PFSK-1 (cell line): ENCODE results near the gene PHETA2.

Experiments used
- FOXP2 ChIP-seq: optimal IDR thresholded peaks from 2 replicates; pipeline ENCODE3; 2011; ENCODE audit warnings: borderline replicate concordance, control low read depth, inconsistent platforms; ENCODE audit not compliant: insufficient read depth; ENCODE audit errors: extremely low read length, extremely low read depth
- POLR2AphosphoS5 ChIP-seq: IDR thresholded peaks from 2 replicates; pipeline ENCODE4 v1.6.1; 2012; ENCODE audit warnings: low read depth, mild to moderate bottlenecking, control low read depth, low read length, moderate library complexity
- SIN3A ChIP-seq: IDR thresholded peaks from 2 replicates; pipeline ENCODE4 v1.6.1; 2012; ENCODE audit warnings: mild to moderate bottlenecking, low read length, moderate library complexity, borderline replicate concordance; ENCODE audit not compliant: insufficient read depth
- TAF1 ChIP-seq: IDR thresholded peaks from 2 replicates; pipeline ENCODE4 v1.6.1; 2012; ENCODE audit warnings: low read length, control low read depth, borderline replicate concordance; ENCODE audit not compliant: insufficient read depth
- TF ChIP-seq, protein P1 (sequence below), 2 experiments: IDR thresholded peaks; 2 replicates each; pipeline versions ENCODE4 v1.6.1 to v1.8.0; 2011 to 2012; ENCODE audit warnings: low read depth in 2 of 2, low read length in 2 of 2, control low read depth in 1 of 2, inconsistent platforms in 1 of 2, mild to moderate bottlenecking in 1 of 2, moderate library complexity in 1 of 2; ENCODE audit not compliant: insufficient read depth in 1 of 2

Gene PHETA2

DNA sequence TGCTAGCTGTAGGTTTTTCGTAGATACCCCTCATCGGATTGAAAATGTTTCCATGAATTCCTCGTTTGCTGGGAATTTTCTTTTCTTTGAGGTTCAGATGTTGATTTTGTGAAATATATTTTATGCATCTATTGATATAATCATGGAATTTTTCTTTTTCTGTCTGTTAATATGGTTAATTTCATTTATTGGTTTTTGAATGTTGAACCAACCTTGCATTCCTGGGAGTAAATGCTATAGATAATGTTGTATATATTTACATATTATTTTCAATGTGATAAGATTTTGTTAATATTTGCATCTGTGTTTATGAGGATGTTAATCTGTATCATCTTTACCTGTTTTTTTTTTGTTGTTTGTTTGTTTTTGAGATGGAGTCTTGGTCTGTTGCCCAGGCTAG, 27.2 kb downstream of the PHETA2 start:
- TF ChIP-seq POLR2AphosphoS5, result no peak
- no peak for TF ChIP-seq SIN3A
- TF ChIP-seq FOXP2, result no peak
- no peak for TF ChIP-seq TAF1
- TF ChIP-seq, protein P1, sequence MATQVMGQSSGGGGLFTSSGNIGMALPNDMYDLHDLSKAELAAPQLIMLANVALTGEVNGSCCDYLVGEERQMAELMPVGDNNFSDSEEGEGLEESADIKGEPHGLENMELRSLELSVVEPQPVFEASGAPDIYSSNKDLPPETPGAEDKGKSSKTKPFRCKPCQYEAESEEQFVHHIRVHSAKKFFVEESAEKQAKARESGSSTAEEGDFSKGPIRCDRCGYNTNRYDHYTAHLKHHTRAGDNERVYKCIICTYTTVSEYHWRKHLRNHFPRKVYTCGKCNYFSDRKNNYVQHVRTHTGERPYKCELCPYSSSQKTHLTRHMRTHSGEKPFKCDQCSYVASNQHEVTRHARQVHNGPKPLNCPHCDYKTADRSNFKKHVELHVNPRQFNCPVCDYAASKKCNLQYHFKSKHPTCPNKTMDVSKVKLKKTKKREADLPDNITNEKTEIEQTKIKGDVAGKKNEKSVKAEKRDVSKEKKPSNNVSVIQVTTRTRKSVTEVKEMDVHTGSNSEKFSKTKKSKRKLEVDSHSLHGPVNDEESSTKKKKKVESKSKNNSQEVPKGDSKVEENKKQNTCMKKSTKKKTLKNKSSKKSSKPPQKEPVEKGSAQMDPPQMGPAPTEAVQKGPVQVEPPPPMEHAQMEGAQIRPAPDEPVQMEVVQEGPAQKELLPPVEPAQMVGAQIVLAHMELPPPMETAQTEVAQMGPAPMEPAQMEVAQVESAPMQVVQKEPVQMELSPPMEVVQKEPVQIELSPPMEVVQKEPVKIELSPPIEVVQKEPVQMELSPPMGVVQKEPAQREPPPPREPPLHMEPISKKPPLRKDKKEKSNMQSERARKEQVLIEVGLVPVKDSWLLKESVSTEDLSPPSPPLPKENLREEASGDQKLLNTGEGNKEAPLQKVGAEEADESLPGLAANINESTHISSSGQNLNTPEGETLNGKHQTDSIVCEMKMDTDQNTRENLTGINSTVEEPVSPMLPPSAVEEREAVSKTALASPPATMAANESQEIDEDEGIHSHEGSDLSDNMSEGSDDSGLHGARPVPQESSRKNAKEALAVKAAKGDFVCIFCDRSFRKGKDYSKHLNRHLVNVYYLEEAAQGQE (IDR thresholded peaks at IDR 0.05; ENCODE audit: insufficient read depth in 1 of 2, low read depth in 2 of 2, low read length in 2 of 2), result no peak

DNA sequence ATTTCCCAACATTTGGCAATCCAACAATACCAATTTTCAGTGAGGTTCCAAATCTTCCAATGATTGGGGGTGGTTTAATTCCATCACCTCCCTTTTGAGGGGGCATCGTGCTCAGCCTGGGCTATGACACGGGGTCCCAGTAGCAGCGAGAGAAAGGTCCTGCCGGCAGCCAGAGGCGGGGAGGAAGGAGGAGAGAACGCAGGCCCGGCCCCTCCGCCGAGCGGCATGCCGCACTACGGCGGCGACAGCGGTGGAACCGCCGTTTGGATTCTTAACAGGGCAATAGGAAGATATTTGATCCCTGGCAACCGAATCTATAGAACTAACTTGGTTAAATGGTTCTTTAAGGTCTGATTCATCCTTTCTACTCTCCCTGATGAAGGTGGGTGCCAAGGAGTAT, 34.8 kb downstream of the PHETA2 start:
- TF ChIP-seq TAF1, result no peak
- TF ChIP-seq FOXP2, result no peak
- TF ChIP-seq SIN3A, result no peak
- TF ChIP-seq, protein P1 (IDR thresholded peaks at IDR 0.05; ENCODE audit: insufficient read depth in 1 of 2, low read depth in 2 of 2, low read length in 2 of 2), result no peak
- no peak for TF ChIP-seq POLR2AphosphoS5

DNA sequence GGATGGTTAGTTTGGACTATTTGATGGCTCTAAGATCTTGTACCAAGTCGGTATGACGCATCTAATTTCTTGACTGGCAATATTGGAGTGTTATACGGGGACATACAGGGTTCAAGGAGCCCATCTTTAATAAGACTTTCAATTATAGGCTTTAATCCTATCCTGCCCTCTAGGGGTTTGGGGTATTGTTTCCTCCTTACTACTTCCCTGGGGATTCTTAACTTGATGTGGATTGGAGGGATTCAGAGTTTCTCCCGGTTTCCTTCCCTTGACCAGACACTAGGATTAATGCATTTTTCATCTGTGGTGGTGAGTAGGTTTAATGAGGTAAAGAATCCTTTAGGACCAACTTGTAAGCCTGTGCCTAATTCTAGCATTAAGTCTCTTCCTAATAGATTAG, 37.8 kb downstream of the PHETA2 start:
- TF ChIP-seq FOXP2, result no peak
- TF ChIP-seq SIN3A, result no peak
- TF ChIP-seq, protein P1 (IDR thresholded peaks at IDR 0.05; ENCODE audit: insufficient read depth in 1 of 2, low read depth in 2 of 2, low read length in 2 of 2), result no peak
- TF ChIP-seq POLR2AphosphoS5, result no peak
- TF ChIP-seq TAF1, result no peak

DNA sequence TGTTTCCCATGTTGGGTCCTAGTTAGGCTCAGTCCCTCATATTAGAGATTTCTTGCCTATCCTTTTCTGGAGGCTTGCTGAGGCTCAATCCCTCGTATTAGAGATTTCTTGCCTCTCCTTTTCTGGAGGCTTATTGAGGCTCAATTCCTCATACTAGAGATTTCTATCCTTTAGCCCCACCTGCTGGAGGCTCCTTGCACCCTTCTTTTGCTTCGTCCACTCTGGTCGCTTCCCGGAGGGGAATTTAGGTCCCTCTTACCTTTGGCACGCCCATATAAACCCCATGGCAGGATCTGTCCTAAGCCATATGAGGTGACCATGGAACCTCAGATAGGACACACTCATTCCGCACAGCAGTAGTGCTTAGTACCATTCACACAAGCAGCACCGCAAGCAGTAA, 40.7 kb downstream of the PHETA2 start:
- TF ChIP-seq SIN3A (no peak), TAF1 (no peak), FOXP2 (no peak), POLR2AphosphoS5 (no peak)
- TF ChIP-seq, protein P1 (IDR thresholded peaks at IDR 0.05; ENCODE audit: insufficient read depth in 1 of 2, low read depth in 2 of 2, low read length in 2 of 2), result no peak

DNA sequence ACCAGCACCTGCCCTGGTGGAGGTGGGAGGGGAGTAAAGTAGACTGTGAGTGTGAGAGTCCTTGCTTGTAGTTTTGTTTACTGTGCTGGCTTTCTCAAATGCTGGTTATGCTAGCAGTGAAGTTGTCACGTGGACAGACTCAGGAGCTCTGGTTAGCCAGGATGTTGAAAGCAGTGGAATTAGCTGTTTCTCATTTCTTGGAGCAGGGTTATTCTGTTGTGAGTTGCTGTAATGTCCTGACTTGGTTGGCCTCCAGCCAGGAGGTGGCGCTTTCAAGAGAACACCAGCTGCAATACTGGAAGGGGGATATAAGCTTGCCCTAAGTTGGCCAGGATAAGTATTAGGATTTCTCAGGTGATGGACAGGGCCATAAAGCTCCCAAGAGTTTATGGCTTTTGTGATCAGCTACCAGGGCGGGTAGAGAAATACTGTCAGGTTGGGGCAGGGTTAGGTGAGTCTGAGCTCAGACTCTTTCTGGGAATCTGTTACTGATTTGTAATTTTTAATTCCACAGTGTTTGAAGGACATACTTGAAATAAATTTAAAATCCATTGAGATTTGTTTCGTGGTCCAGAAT, 42.9 kb downstream of the PHETA2 start:
- TF ChIP-seq POLR2AphosphoS5 (no peak), TAF1 (no peak), FOXP2 (no peak), SIN3A (no peak)
- TF ChIP-seq, protein P1 (IDR thresholded peaks at IDR 0.05; ENCODE audit: insufficient read depth in 1 of 2, low read depth in 2 of 2, low read length in 2 of 2), result no peak
